HG03460 (cell line): ENCODE results near the gene PPARA.

Experiments
- ATAC-seq: cut with Tn5 transposase; IDR thresholded peaks from one replicate; pipeline ENCODE4 v1.9.1; 2021; ENCODE audit not compliant: unreplicated experiment

PPARA gene

DNA sequence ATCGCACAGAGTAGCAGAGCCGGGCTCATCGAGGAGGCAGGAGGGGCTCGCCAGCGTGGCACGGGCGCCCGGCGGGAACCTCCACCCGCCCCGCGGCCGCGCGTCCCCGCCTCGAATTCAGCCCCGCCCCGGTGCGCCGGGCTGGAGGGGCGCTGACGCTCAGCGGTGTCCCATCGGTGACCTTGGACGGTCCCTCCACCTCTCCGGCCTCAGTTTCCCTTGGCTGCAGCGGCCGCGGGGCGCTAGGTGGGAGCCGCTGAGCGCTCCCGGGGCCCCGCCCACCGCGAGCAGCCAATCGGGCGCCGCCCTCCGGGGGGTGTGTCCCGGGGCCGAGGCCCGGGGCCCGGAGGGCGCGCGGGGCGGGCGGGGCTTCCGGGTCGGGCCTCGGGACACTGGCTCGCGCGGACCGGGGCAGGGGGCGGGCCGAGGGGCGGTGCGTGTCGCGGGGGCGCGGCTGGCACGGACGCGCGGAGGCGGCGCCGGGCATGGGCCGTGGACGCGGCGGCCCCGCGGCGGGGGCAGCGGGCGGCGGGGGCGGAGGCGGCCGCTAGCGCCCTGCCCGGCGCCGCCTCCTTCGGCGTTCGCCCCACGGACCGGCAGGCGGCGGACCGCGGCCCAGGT is at the start of gene PPARA:
PPARA (plus strand) TSS at position 493 of the 621 bp plus-strand sequence. CDS start 47,858 bp downstream, outside the sequence.
- ATAC-seq, result peak; percentile 67

DNA sequence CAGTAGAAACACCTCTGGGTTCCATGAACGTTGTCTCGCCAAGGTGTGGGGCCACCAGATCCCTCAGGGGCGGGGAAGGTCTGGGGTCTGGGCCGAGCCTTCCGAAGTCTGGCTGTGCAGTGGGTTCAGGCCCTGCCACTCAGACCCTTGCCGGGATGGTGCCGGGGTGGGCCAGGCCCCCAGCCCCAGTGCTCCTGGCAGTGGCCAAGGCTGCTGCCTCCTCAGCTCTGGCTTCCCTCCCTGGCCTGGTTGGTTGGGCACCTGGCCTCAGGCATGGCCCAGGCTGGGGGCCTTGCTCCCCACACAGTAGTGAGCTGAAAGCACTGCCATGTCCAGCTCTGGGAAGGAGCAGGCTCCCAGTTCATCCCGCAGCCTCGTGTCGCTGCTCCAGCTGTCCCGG is 48.2 kb upstream of the PPARA start:
- ATAC-seq, result no peak

GRCh38 chr22:46102752-46103151 is 47.6 kb upstream of the PPARA start:
- ATAC-seq, result no peak

DNA sequence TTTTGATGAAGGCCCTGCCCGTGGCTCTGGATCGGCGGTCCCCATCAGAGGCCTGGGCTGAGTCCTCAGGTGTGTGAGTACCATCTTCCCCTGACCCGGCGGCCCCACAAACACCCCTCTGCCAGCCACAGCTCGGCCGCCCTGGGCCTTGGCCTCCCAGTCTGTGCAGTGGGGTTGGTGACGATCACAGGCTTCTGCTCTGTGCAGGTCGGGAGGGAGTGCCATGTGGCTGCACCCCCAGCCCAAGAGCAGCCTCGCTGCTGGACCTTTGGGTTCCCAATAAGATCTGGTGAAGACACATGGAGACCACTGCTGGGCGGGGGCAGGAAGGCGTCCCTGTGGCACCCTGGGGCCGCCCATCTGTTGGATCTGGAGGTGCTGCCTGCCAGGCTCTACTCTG is 47.1 kb upstream of the PPARA start:
- no peak for ATAC-seq

GRCh38 chr22:46103664-46104063 is 46.7 kb upstream of the PPARA start:
- no peak for ATAC-seq

DNA sequence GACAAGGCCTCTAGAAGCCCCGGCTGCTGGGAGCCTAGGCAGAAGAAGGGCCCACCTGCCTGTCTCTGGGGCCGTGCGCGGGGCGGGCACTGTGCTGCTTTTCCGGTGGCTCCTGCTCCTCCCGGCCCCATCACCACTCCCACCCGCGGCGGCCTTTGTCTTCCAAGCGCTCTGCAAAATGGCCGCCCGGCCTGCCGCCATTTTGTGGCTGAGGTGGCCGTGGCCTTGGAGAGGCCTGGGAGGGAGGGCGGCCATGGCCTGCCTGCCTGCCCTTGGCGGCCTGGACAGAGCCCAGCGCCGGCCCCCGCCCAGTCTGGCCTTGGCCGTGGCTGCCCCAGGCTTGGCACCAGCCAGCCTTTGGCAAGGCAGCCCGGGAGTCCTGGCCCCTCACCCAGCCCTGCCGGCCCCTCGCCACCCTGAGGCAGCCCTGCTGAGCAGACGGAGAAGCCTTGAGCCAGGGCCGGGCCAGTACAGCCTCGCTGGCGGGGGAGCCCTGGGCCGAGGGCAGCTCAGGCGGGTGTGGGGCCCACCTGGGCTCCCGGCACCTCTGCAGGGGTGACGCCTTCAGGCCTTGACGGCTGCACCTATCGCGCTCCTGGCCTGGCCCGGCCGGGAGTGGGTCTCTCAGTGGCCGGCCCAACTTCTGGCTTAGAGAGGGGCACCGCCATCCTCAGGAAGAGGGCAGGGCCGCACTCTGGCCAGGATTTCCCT is 46.0 kb upstream of the PPARA start:
- ATAC-seq, result no peak

DNA sequence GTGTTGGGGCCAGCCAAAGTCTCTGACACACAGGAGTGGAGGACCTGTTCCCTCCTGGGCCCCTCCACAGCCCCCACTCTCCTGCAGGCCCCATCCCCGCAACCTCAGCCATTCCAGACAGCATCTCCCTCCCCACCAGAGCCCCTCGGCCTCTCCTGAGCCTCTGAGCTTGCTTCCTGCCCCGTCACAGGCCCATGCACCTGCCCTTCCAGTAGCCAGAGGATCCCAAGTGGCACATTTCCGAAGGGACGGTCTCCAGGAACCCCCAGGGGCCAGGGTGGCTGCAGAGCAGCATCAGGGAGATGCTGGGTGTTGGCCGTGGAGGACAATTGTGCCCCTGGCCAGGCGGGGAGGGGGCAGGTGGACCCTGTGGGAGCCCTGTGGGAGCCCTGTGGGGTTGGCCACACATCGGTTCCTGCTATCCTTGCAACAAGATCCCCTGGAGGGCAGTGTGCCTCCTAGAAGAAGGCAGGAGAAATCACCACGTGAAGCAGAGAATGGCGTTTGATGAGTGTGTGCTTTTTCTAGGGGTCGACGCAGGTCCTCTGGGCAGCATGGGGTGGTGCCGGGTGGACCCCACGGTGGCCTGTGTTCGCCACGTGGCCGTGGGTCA is 45.3 kb upstream of the PPARA start:
- ATAC-seq, result no peak

DNA sequence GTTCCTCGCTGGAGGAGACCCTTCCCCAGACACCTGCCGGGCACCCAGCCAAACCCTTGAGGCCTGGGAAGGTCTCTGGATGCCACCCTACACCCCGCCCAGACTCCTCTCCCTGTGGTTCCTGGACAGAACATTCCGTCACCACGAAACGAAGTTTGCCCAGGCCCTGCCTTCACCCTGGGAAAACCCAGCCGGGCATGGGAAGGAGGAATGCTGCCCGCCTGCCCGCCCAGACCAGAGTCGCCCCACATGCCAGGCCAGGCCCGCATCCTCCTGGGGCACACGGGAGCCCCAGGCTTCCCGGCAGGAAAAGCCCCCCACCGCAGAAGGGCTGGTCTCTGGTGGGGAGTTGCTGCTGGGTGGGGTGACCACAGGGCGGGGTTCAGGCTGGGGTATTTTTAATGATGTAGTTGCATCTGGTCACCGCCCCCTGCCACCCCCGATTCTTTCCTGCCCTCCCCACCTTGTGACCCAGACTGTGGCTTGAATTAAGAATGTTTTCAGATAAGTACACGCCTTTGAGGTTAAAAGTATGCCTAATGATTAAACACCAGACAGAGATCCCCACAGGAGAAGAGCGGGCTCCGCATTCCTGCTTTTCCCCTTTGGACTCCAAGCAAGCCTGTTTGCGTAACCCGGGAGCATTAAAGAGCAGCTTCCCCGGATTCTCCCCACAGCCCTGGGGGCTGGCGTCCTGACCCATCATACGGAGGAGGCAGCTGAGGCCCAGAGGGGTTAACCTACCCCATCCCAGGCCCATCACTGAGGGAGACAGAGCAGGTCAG is 44.6 kb upstream of the PPARA start:
- no peak for ATAC-seq

DNA sequence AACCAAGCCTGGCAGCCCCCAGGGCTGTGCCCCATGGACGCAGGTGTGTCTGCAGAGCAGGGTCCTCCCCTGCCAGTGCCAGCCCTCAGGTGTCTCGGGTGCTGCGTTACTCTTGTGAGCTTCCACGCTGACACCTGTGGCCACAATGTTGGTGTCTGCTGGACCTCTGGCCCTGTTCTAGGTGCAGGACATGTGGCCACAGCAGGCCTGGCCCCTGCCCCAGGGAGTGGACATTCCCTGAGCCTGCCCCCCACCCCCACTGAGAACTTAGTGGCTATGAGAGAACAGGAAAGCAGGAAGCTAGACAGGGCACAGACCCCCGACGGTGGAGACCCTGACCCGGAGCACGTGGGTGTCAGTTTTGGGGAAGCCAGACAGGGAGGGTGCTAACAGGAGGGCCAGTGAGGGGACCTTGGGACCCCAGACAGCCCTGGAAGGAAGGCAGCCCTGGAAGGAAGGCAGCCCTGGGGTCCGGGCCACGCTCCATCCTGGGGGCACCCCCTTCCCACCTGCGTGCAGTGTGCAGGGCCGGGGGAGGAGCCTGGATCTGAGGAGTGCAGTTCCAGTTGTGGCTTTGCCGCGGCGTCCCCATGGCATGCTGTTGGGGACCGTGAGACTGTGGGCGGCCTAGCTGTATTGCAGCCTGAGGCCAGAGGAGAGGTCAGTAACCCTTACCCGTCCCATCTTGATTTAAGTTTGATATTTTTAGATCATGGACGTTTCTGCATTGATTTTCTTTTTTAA is 43.9 kb upstream of the PPARA start:
- ATAC-seq, result no peak

DNA sequence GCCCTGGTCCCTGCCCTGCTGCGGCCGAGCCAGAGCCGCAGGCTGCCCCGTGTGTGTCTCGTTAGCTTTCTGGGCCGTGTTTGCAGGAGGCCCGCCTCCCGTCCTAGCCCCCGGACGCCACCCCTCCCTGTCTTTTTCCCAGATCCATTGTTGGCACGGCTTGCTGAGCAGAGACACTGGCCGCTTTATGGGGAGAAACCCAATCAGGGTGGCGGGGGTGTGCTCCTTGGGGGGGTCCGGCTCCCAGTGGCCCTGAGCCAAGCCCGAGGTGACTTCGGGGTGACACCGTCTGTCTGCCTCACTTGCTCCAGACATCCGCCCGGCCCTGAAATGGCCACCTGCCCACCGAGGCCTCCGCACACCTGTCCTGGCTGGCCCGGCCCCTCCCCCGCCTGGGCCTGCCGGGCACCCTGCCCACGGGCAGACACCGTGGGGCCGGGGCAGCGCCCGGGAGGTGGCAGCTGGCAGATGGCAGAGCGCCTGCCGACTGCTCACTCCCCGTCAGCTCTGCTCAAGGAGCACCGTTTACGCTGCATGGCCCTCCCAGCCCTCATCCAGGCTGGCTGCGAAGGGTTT is 43.1 kb upstream of the PPARA start:
- no peak for ATAC-seq

DNA sequence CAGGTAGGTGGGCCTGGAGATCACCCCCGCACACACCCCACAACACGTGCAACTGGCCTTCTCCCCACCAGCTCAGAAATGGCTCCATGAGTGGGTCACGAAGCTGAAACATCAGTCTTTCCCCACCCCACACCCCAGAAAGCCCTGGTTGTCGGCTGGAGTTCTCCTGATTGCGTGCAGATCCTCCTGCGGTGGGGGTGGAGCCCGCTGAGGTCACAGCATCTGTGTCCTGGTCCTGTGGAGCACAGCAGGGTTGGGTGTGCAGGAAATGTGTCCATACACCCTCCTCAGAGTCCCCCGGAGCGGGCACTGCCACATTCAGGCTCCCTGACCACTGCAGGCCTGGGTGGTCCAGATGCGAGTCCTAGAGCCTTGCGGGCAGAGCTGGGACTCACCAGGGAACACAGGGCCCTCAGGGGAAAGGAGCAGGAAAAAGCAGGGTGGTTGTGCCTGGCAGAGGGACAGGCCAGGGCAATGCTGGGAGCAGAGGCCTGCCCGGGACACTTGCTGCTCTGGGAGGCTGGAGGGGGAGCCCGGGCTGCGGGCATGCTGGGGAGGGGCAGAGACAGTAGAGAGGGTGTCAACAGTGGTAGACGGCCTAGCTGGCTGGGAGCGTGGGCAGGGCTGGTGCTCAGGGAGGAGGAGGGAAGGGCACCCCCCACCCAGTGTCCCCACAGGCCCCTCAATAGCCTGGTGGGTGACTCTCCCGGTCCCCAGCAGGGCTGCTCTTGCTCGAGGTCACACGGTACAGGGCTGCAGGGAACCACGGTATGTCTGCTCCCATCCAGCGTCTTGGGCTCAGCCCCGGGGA is 42.4 kb upstream of the PPARA start:
- ATAC-seq, result no peak

GRCh38 chr22:46108564-46109473 is 41.5 kb upstream of the PPARA start:
- no peak for ATAC-seq

GRCh38 chr22:46109474-46110003 is 40.8 kb upstream of the PPARA start:
- no peak for ATAC-seq

DNA sequence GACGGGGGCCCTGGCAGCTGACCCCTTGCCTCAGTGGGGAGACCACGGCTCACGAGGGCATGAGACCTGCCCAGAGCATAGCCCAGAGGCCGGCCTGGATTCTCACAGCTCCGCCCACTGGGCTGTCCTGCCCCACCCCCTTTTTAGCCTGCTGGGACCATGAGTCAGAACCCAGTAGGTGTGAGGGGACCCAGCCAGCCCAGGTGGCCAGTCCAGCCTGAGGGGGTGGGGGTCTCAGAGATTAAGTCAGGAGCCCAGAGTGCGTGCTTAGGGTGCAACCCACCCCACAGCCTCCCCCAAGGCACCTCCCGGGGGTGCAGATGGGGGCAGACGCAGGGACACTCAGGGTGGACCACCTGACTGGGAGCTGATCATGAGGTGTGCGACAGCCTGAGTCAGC is 40.1 kb upstream of the PPARA start:
- no peak for ATAC-seq

- no peak for ATAC-seq
Measured at GRCh38 chr22:46111645-46112306, 38.5 kb upstream of the PPARA start.

DNA sequence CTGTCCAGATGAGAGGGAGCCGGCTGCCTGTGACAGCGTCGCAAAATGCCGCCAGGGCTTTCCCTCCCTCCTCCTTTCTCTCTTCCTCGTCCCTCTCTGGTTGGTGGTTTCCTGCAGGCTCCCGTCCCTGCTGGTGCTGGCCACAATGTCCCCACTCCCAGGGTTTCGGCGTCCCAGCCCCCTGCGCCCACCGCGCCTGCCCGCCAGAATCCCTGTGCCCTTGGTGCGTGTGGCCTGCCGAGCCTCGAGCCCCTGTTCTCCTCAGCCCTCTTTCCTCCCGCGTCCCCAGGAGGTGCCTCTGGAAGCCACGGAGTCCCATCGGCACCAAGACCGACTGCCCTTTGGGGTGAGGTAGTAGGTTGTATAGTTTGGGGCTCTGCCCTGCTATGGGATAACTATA is 37.9 kb upstream of the PPARA start:
- ATAC-seq, result no peak

- no peak for ATAC-seq
Measured at GRCh38 chr22:46113110-46113909, 37.0 kb upstream of the PPARA start.
